ENCODE measurements around the gene S100G.

Gene S100G

GRCh38 chrX:16687514-16687913, 37.6 kb downstream of the S100G start:
- TF ChIP-seq CTCF (IDR thresholded peaks at IDR 0.05; ENCODE audit: insufficient read depth, low read length, missing control alignments): no peak
- no peak overlapping the region for H3K4me3 ChIP-seq (ENCODE audit: low read depth, low read length)
- ChIA-PET CTCF (interaction anchor here (0.6 to 2.4 kb wide), 3 partner anchors 8 to 251 kb away, joined by 4 to 6 read pairs (median 4); no protein-coding TSS in a partner anchor), POLR2A (interaction anchor here (0.6 kb wide), 1 partner anchor 17 kb away, joined by 3 read pairs; no protein-coding TSS in a partner anchor)
- no peak for DNase-seq (ENCODE audit: low read depth, low spot score)

- ChIA-PET CTCF (interaction anchor here (0.9 to 3.5 kb wide), 7 partner anchors 8 to 1224 kb away, joined by 3 to 14 read pairs (median 3); partner anchors contain the start of gene SYAP1), POLR2A (interaction anchor here (0.5 kb wide), 1 partner anchor 24 kb away, joined by 4 read pairs; the partner anchor contains the start of gene SYAP1)
- peak; percentile 71 for TF ChIP-seq CTCF (IDR thresholded peaks at IDR 0.05; ENCODE audit: insufficient read depth, low read length, missing control alignments)
- DNase-seq (ENCODE audit: low read depth, low spot score): no peak
- no peak overlapping the region for H3K4me3 ChIP-seq (ENCODE audit: low read depth, low read length)
Observed at GRCh38 chrX:16695079-16695676, 45.2 kb downstream of the S100G start.

- ChIA-PET POLR2A (interaction anchor here (0.7 kb wide), 1 partner anchor 11 kb away, joined by 5 read pairs; no protein-coding TSS in a partner anchor), CTCF (interaction anchor here (1.1 to 3.5 kb wide), 6 partner anchors 9 to 935 kb away, joined by 4 to 14 read pairs (median 6); no protein-coding TSS in a partner anchor)
- no peak for TF ChIP-seq CTCF (IDR thresholded peaks at IDR 0.05; ENCODE audit: insufficient read depth, low read length, missing control alignments)
- DNase-seq (ENCODE audit: low read depth, low spot score): no peak
- no peak overlapping the region for H3K4me3 ChIP-seq (ENCODE audit: low read depth, low read length)
Observed at GRCh38 chrX:16696956-16697355, 47.0 kb downstream of the S100G start.

- H3K4me3 ChIP-seq (ENCODE audit: low read depth, low read length): no peak overlapping the region
- CTCF ChIA-PET: no interaction called here
- POLR2A ChIA-PET: no interaction called here
- no peak for TF ChIP-seq CTCF (IDR thresholded peaks at IDR 0.05; ENCODE audit: insufficient read depth, low read length, missing control alignments)
- DNase-seq (ENCODE audit: low read depth, low spot score): no peak
Observed at GRCh38 chrX:16699389-16699788, 49.4 kb downstream of the S100G start.

- H3K4me3 ChIP-seq (ENCODE audit: low read depth, low read length): no peak overlapping the region
- no peak for DNase-seq (ENCODE audit: low read depth, low spot score)
- ChIA-PET CTCF (no interaction called here), POLR2A (no interaction called here)
- no peak for TF ChIP-seq CTCF (IDR thresholded peaks at IDR 0.05; ENCODE audit: insufficient read depth, low read length, missing control alignments)
Observed at GRCh38 chrX:16700734-16701133, 50.8 kb downstream of the S100G start.

GRCh38 chrX:16702700-16703599, 53.0 kb downstream of the S100G start:
- ChIA-PET POLR2A (no interaction called here), CTCF (no interaction called here)
- no peak for TF ChIP-seq CTCF (IDR thresholded peaks at IDR 0.05; ENCODE audit: insufficient read depth, low read length, missing control alignments)
- no peak overlapping the region for H3K4me3 ChIP-seq (ENCODE audit: low read depth, low read length)
- no peak for DNase-seq (ENCODE audit: low read depth, low spot score)

Data from AG04449 (cell line).